ENCODE data around the gene FBN1. TPM values are rescaled to one million over a fixed set of nuclear protein-coding genes. Genes with fewer than 3 reads are reported as not detected.

Gene FBN1
- total RNA-seq, 6 experiments from 2014 or later = 1.7 to 12.0 (median 8.7) TPM

DNA sequence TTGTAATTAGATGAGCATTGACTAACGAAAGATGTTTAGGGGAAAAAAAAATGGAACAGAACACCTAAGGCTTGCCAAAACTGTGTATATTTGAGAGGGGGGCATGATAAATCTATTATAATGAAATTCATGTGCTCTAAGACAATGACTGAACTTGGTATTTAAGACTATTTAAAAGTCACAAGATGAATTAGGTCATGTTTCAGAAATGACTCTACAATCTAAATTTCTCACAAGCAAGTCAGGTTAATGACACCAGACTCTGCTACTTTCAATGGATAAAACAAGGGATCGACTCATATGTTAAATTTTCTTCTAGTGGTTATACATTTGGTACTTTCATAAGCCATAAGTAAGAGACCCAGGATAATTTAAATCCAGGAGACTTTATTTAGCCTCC lies 235.9 kb downstream of the FBN1 start:
- Histone ChIP-seq H3K27me3 (no peaks in the 10 kb centered on the region), H3K4me3 (no peak overlapping the region), H3K36me3 (no peaks in the 10 kb centered on the region), H3K9me3 (no peaks in the 10 kb centered on the region), H3K27ac (no peak overlapping the region), H3K4me1 (peaks cover 0 to 31% (median 3%) of the 10 kb centered on the region in 4 donors)
- ATAC-seq (no peak), DNase-seq (no peak)
- 92% methylated on average over 2 of the region's 2 CpGs for WGBS (ENCODE audit: insufficient coverage, low coverage, low lambda C conversion rate, missing lambda C conversion rate)
- TF ChIP-seq POLR2A (IDR thresholded peaks at IDR 0.05) = no peak
- TF ChIP-seq, protein P1, sequence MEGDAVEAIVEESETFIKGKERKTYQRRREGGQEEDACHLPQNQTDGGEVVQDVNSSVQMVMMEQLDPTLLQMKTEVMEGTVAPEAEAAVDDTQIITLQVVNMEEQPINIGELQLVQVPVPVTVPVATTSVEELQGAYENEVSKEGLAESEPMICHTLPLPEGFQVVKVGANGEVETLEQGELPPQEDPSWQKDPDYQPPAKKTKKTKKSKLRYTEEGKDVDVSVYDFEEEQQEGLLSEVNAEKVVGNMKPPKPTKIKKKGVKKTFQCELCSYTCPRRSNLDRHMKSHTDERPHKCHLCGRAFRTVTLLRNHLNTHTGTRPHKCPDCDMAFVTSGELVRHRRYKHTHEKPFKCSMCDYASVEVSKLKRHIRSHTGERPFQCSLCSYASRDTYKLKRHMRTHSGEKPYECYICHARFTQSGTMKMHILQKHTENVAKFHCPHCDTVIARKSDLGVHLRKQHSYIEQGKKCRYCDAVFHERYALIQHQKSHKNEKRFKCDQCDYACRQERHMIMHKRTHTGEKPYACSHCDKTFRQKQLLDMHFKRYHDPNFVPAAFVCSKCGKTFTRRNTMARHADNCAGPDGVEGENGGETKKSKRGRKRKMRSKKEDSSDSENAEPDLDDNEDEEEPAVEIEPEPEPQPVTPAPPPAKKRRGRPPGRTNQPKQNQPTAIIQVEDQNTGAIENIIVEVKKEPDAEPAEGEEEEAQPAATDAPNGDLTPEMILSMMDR (IDR thresholded peaks at IDR 0.05) = no peak
- intact Hi-C loops (cut with DNase I) = no loop called here

DNA sequence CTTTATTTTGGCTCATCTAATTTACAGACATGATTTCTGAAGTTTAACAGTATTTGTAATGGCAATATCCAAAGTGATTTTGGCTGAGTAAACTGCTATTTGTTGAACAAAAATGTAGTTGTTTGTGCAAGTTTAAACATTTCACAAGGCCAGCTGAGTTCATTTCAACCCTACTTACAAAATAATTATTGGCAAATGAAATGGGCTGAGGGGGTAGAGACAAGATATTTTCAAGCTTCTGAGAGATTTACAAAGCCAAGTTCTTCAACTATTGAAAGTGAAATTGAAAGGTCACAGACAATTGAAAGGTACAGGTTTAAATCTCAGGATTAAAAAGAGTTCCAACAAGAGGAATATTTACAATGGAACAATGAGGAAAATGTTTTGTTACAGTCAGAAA lies 237.2 kb downstream of the FBN1 start:
- ATAC-seq (peak in 3 of 4 donors; percentile 18 to 54 (median 41)), DNase-seq (no peak)
- H3K36me3 ChIP-seq = no peaks in the 10 kb centered on the region
- no peaks in the 10 kb centered on the region for H3K9me3 ChIP-seq
- no peak overlapping the region for H3K27ac ChIP-seq
- intact Hi-C loops (cut with DNase I) = no loop called here
- peaks cover 0 to 19% (median 0%) of the 10 kb centered on the region in 4 donors for H3K4me1 ChIP-seq
- TF ChIP-seq POLR2A (IDR thresholded peaks at IDR 0.05) = no peak
- TF ChIP-seq, protein P1 (IDR thresholded peaks at IDR 0.05) = no peak
- H3K27me3 ChIP-seq = no peaks in the 10 kb centered on the region
- no peak overlapping the region for H3K4me3 ChIP-seq

DNA sequence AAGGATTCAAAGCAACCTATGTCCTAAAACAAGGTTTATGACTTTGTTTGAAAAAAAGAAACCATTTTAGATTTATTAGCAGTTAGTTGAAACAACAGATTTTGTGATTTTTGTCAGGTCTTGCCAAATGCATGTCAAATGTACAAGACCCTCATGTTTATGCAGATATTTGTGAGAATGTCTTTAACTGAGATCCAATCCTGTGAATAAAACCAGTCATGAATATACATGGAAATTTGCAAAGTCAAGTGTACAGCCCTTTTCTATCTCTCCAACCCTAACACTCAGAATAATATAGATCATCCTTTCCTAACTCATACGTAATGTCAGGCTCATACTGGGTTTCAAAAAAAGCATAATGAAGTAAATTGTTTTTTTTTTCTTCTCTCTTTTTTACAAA lies 237.9 kb downstream of the FBN1 start:
- WGBS (ENCODE audit: insufficient coverage, low coverage, low lambda C conversion rate, missing lambda C conversion rate) = 94% methylated on average over 1 of the region's 1 CpG
- H3K4me1 ChIP-seq = peaks cover 0 to 14% (median 0%) of the 10 kb centered on the region in 4 donors

DNA sequence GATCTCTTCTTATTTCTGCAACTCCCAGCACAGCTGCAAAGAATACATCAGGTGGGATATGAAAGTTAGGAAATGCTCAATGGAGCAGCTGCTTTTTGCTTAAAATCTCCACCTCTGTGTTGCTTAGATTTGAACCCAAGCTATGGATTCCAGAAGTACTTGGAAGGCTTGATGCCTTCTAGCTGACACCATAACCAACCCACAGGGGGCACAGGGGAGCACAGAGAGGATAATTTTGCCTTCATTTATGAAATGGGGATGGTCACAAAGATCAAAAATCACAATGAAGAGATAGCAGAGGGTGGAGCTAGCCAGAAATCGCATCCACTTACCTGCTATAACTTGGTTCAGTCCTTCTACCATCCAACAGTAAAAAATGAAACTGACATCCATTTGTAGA lies 238.6 kb downstream of the FBN1 start:
- Histone ChIP-seq H3K9me3 (no peaks in the 10 kb centered on the region), H3K4me3 (no peak overlapping the region), H3K4me1 (peaks cover 0 to 11% (median 0%) of the 10 kb centered on the region in 4 donors), H3K27me3 (no peaks in the 10 kb centered on the region), H3K36me3 (no peaks in the 10 kb centered on the region), H3K27ac (no peak overlapping the region)
- no peak for ATAC-seq
- intact Hi-C loops (cut with DNase I) = no loop called here
- TF ChIP-seq, protein P1 (IDR thresholded peaks at IDR 0.05) = peak in 1 of 4 donors; percentile 25
- no peak for TF ChIP-seq POLR2A (IDR thresholded peaks at IDR 0.05)
- WGBS (ENCODE audit: insufficient coverage, low coverage, low lambda C conversion rate, missing lambda C conversion rate) = 100% methylated on average over 1 of the region's 1 CpG
- DNase-seq = no peak

More for the DNA sequence above, 237.9 kb downstream of the FBN1 start:
- DNase-seq (no peak), ATAC-seq (no peak)
- Histone ChIP-seq H3K4me3 (no peak overlapping the region), H3K27me3 (no peaks in the 10 kb centered on the region), H3K9me3 (no peaks in the 10 kb centered on the region), H3K27ac (no peak overlapping the region), H3K36me3 (no peaks in the 10 kb centered on the region)
- no peak for TF ChIP-seq POLR2A (IDR thresholded peaks at IDR 0.05)
- TF ChIP-seq, protein P1 (IDR thresholded peaks at IDR 0.05) = no peak
- intact Hi-C loops (cut with DNase I) = no loop called here
